Esophagus (tissue), 2 donors: ENCODE results near the gene HPS1. TPM values are rescaled to one million over a fixed set of nuclear protein-coding genes. Genes with fewer than 3 reads are reported as not detected.

Source experiments
- H3K27ac ChIP-seq, 2 donors: one replicate each; pipeline ENCODE4 v1.5.1; 2013; ENCODE audit warnings: low read depth in 2 of 2, mild to moderate bottlenecking in 2 of 2, inconsistent platforms in 1 of 2, low read length in 1 of 2, moderate library complexity in 1 of 2
- H3K27me3 ChIP-seq, 2 donors: one replicate each; pipeline ENCODE4 v1.6.1; 2013; ENCODE audit warnings: low read length in 2 of 2, control low read depth in 1 of 2, mild to moderate bottlenecking in 1 of 2; ENCODE audit not compliant: insufficient read depth in 2 of 2, control insufficient read depth in 1 of 2
- H3K36me3 ChIP-seq, 2 donors: one replicate each; pipeline ENCODE4 v1.6.1; 2013; ENCODE audit warnings: low read length in 1 of 2; ENCODE audit not compliant: control insufficient read depth in 2 of 2, insufficient read depth in 2 of 2
- H3K4me1 ChIP-seq, 2 donors: one replicate each; pipeline ENCODE4 v1.6.1; 2013; ENCODE audit warnings: low read length in 1 of 2; ENCODE audit not compliant: control insufficient read depth in 2 of 2, insufficient read depth in 2 of 2
- H3K4me3 ChIP-seq, 2 donors: one replicate each; pipeline ENCODE4 v1.5.1; 2013; ENCODE audit warnings: low read length in 2 of 2, mild to moderate bottlenecking in 2 of 2, low read depth in 1 of 2, moderate library complexity in 1 of 2
- H3K9me3 ChIP-seq, 2 donors: one replicate each; pipeline ENCODE4 v1.6.1; 2013; ENCODE audit warnings: mild to moderate bottlenecking in 2 of 2, low read depth in 1 of 2, low read length in 1 of 2, moderate library complexity in 1 of 2; ENCODE audit not compliant: control insufficient read depth in 2 of 2, insufficient read depth in 1 of 2
- WGBS, 2 donors: extraction: QIAGEN DNeasy Blood & Tissue Kit; methylation state at CpG; one replicate each; pipeline ENCODE4 v1.1.7; 2013; 5-methylcytosine and 5-hydroxymethylcytosine counted together
- polyA plus RNA-seq, 2 donors: library from polyadenylated mRNA; stranded (reverse); fragments of 200-250 nt; gene quantifications; one replicate each; pipeline ENCODE4 v1.2.3, GENCODE V29; 2013
- donor health status: healthy with polysubstance abuse.
- donor health status: Bipolar disorder and iron deficiency.

The HPS1 gene
- polyA plus RNA-seq, 2 donors = 20.4 to 24.6 TPM

- no peak overlapping the region for H3K4me3 ChIP-seq
- H3K27me3 ChIP-seq = no peaks in the 10 kb centered on the region
- H3K9me3 ChIP-seq = peaks cover 0 to 5% of the 10 kb centered on the region in 2 donors
- no peaks in the 10 kb centered on the region for H3K36me3 ChIP-seq
- WGBS, 2 donors = 75 to 78% methylated on average over 12 of the region's 12 CpGs
- no peak overlapping the region for H3K27ac ChIP-seq
- peaks cover 0 to 3% of the 10 kb centered on the region in 2 donors for H3K4me1 ChIP-seq
These were observed 73.3 kb downstream of the HPS1 start for GRCh38 chr10:98373260-98374040.

- H3K27me3 ChIP-seq = no peaks in the 10 kb centered on the region
- H3K4me1 ChIP-seq = peaks cover 3 to 4% of the 10 kb centered on the region in 2 donors
- H3K9me3 ChIP-seq = no peaks in the 10 kb centered on the region
- H3K36me3 ChIP-seq = no peaks in the 10 kb centered on the region
- no peak overlapping the region for H3K4me3 ChIP-seq
- H3K27ac ChIP-seq = no peak overlapping the region
- WGBS, 2 donors = 74 to 76% methylated on average over 14 of the region's 14 CpGs
These were observed 75.6 kb downstream of the HPS1 start for GRCh38 chr10:98370831-98371820.

- 67 to 74% methylated on average over 7 of the region's 7 CpGs for WGBS, 2 donors
- Histone ChIP-seq H3K9me3 (no peaks in the 10 kb centered on the region), H3K4me3 (no peak overlapping the region), H3K27me3 (no peaks in the 10 kb centered on the region), H3K36me3 (no peaks in the 10 kb centered on the region), H3K27ac (no peak overlapping the region), H3K4me1 (peaks cover 0 to 10% of the 10 kb centered on the region in 2 donors)
These were observed 76.9 kb downstream of the HPS1 start for GRCh38 chr10:98369801-98370200.

GRCh38 chr10:98368644-98369043, 78.1 kb downstream of the HPS1 start:
- no peaks in the 10 kb centered on the region for H3K9me3 ChIP-seq
- H3K27ac ChIP-seq = no peak overlapping the region
- H3K4me3 ChIP-seq = no peak overlapping the region
- 84 to 94% methylated on average over 2 of the region's 2 CpGs for WGBS, 2 donors
- no peaks in the 10 kb centered on the region for H3K27me3 ChIP-seq
- H3K36me3 ChIP-seq = no peaks in the 10 kb centered on the region
- H3K4me1 ChIP-seq = peaks cover 0 to 10% of the 10 kb centered on the region in 2 donors

GRCh38 chr10:98367604-98368451, 78.9 kb downstream of the HPS1 start:
- H3K36me3 ChIP-seq = no peaks in the 10 kb centered on the region
- no peaks in the 10 kb centered on the region for H3K27me3 ChIP-seq
- WGBS, 2 donors = 53 to 66% methylated on average over 19 of the region's 19 CpGs
- H3K4me3 ChIP-seq = no peak overlapping the region
- H3K27ac ChIP-seq = no peak overlapping the region
- no peaks in the 10 kb centered on the region for H3K9me3 ChIP-seq
- peaks cover 0 to 10% of the 10 kb centered on the region in 2 donors for H3K4me1 ChIP-seq

Other genes starting within 250 kb of the HPS1 start
- under 1 TPM; 0.49 to 0.60 TPM for gene LOXL4, start 178.7 kb downstream of the HPS1 start, polyA plus RNA-seq
- gene PYROXD2, start 31.8 kb downstream of the HPS1 start, polyA plus RNA-seq = 1 to 10 TPM; 1.2 to 3.9 TPM